ENCODE measurements around the gene ACBD4. TPM values are rescaled to one million over a fixed set of nuclear protein-coding genes. Genes with fewer than 3 reads are reported as not detected.

ACBD4 gene
- total and polyA plus RNA-seq, 10 of the 15 experiments (the other 5 are each of a cell fraction or from before 2014, with no cell fraction given) = 0.20 to 13.8 (median 6.9) TPM

DNA sequence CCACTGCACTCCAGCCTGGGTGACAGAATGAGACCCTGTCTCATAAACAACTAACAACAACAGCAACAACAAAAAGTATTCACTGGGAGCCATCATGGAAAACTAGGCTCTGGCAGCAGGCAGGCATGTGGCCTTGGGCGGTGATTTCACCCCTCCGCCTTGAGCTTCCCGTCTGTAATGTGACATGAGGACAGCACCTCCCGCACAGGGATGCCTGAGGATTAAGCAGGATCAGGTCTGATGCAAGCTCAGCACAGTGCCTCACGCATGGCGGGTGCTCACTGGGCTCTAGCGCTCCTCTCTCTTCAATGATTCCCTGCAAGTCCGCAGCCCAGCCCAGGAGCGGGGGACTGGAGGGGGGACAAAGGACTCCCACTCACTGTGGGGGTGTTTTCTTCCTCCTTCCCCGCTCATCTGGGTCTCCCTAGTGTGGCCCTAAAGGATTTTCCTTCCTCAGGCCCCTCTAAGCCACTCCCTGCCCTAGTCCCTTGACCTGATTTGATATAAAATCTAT is 6.0 kb upstream of the ACBD4 start (continued):
- TF ChIP-seq ZNF384 (IDR thresholded peaks at IDR 0.05; ENCODE audit: borderline replicate concordance, low read depth, low read length) = no peak

DNA sequence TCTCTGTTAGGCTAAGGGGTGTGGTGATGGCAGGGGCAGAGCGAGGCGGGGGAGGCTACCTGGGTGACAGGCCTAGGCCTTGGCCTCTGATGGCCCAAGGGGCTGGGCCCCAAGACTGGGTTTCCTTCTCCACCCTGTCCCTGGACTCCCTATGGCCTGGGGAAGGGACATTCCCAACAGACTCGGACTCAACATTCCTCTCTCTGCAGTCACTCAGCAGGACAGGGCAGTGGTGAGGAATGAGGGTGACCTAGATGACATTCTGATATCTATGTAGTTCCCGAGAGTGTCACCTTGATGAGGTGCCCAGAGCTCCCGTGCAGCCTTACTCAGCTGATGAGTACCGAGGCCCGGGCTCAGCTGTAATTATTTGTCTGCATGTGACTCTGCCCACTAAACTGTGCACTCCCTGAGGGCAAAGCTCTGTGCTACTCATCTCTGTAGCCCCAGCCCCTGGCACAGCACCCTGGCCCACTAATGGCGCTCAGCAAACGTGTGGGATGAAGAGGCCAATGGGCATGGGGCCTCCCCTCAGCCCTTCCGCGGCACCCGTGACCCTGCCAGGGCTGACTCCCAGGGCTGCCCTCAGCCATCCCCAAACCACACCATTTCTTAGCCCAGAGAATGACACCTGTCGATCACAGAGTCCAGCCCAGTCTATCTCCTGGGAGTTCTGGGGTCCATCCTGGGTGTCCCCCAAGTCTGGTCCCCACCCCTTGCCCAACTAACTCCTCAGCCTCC is 5.4 kb upstream of the ACBD4 start:
- ATAC-seq (no peak), DNase-seq (ENCODE audit: low read depth, low spot score) (no peak), FAIRE-seq (no peak)
- H3K36me3 ChIP-seq (ENCODE audit: control insufficient read depth in 2 of 2, insufficient read depth in 2 of 2, low read length in 1 of 2) = no peaks in the 10 kb centered on the region
- intact Hi-C loops (cut with micrococcal nuclease; ENCODE audit: unreplicated experiment) (no loop called here), in situ Hi-C loops (cut with MboI) (loop anchor here (10.0 kb wide), 1 partner anchor 355 kb away; no protein-coding TSS in a partner anchor)
- 55% methylated on average over 13 of the region's 13 CpGs for WGBS (ENCODE audit: insufficient coverage, insufficient replicate concordance, low lambda C conversion rate, missing lambda C conversion rate)
- no peak overlapping the region for H3K27ac ChIP-seq (ENCODE audit: control insufficient read depth, insufficient read depth)
- no peaks in the 10 kb centered on the region for H3K27me3 ChIP-seq (replicated peaks in 1 of 2; ENCODE audit: control insufficient read depth in 2 of 2, insufficient read depth in 2 of 2, low read length in 1 of 2)
- H3K4me3 ChIP-seq = no peak overlapping the region
- BruUV-seq (replicated peaks) = no TSS peak
- H4K20me1 ChIP-seq (ENCODE audit: control insufficient read depth, insufficient read depth) = no peaks in the 10 kb centered on the region
- POLR2A ChIA-PET = interaction anchor here (0.6 kb wide), 1 partner anchor 29 kb away, joined by 4 read pairs; no protein-coding TSS in a partner anchor
- H3K9ac ChIP-seq (ENCODE audit: control insufficient read depth, insufficient read depth, low read length) = no peak overlapping the region
- H2AFZ ChIP-seq (ENCODE audit: control insufficient read depth, low read depth, low read length) = no peak overlapping the region
- H3K79me2 ChIP-seq (ENCODE audit: control insufficient read depth, insufficient read depth, low read length) = no peaks in the 10 kb centered on the region
- no peak for TF ChIP-seq IKZF2 (IDR thresholded peaks at IDR 0.05)
- TF ChIP-seq HDGF (IDR thresholded peaks at IDR 0.05) = no peak
- no peak for TF ChIP-seq CBX3 (IDR thresholded peaks at IDR 0.05; ENCODE audit: borderline replicate concordance, low read depth)
- TF ChIP-seq PAX5 (IDR thresholded peaks at IDR 0.05; ENCODE audit: borderline replicate concordance, low read depth, low read length) = no peak
- TF ChIP-seq ZNF592 (IDR thresholded peaks at IDR 0.05) = no peak
- TF ChIP-seq, protein P1, sequence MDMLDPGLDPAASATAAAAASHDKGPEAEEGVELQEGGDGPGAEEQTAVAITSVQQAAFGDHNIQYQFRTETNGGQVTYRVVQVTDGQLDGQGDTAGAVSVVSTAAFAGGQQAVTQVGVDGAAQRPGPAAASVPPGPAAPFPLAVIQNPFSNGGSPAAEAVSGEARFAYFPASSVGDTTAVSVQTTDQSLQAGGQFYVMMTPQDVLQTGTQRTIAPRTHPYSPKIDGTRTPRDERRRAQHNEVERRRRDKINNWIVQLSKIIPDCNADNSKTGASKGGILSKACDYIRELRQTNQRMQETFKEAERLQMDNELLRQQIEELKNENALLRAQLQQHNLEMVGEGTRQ (IDR thresholded peaks at IDR 0.05; ENCODE audit: borderline replicate concordance, low read depth, low read length) = no peak
- no peaks in the 10 kb centered on the region for H3K4me1 ChIP-seq (ENCODE audit: control insufficient read depth, insufficient read depth, low read length)
- CTCF ChIA-PET = interaction anchor here (1.1 to 9.4 kb wide), 5 partner anchors 18 to 210 kb away, joined by 3 to 82 read pairs (median 4); partner anchors contain the start of gene HEXIM1
- no peaks in the 10 kb centered on the region for H3K9me3 ChIP-seq (replicated peaks; ENCODE audit: control insufficient read depth, insufficient read depth, low read length)
- SMC1A ChIA-PET (ENCODE audit: uncharacterized antibody, unreplicated experiment) = interaction anchor here (0.8 kb wide), 1 partner anchor 31 kb away, joined by 3 read pairs; no protein-coding TSS in a partner anchor
- no peak overlapping the region for H3K4me2 ChIP-seq (ENCODE audit: control insufficient read depth, insufficient read depth)
- RAD21 ChIA-PET (ENCODE audit: unreplicated experiment) = no interaction called here

Data from GM12878 (cell line).